ENCODE measurements around the gene GRAMD2A.

DNA sequence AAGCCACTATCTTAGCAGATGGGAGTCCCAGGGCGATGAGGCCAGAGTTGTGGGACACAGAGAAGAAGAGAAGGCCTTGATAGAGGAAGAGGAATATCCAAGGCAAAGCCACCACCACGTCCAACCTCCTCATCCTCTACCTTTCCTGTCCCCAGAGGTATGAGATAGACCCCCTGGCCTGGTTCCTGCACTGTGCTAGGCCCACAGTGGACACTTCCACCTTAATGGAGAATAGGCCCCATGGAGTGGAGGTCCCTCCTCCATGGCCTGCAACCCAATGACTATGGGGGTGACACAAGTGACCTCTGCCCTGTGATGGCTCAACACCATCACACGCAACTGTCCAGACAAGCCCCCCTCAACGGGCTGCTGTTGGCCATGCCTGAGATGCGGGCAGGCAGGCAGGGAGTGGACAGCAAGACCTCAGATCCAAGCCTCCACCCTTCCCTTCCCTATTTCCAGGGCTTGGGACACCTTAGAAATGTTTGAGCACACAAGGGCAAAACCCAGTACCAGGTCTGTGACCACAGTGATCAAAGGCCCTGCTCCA, 36.8 kb downstream of the GRAMD2A start:
- TF ChIP-seq TAF1 (IDR thresholded peaks at IDR 0.05; ENCODE audit: borderline replicate concordance, insufficient read depth, low read length) (no peak), POLR2AphosphoS5 (IDR thresholded peaks at IDR 0.05; ENCODE audit: low read depth, low read length) (no peak), SIN3A (IDR thresholded peaks at IDR 0.05; ENCODE audit: borderline replicate concordance, insufficient read depth, low read length) (no peak), FOXP2 (optimal IDR thresholded peaks at IDR 0.05; ENCODE audit: borderline replicate concordance, extremely low read depth, extremely low read length, insufficient read depth) (no peak)
- TF ChIP-seq, protein P1, sequence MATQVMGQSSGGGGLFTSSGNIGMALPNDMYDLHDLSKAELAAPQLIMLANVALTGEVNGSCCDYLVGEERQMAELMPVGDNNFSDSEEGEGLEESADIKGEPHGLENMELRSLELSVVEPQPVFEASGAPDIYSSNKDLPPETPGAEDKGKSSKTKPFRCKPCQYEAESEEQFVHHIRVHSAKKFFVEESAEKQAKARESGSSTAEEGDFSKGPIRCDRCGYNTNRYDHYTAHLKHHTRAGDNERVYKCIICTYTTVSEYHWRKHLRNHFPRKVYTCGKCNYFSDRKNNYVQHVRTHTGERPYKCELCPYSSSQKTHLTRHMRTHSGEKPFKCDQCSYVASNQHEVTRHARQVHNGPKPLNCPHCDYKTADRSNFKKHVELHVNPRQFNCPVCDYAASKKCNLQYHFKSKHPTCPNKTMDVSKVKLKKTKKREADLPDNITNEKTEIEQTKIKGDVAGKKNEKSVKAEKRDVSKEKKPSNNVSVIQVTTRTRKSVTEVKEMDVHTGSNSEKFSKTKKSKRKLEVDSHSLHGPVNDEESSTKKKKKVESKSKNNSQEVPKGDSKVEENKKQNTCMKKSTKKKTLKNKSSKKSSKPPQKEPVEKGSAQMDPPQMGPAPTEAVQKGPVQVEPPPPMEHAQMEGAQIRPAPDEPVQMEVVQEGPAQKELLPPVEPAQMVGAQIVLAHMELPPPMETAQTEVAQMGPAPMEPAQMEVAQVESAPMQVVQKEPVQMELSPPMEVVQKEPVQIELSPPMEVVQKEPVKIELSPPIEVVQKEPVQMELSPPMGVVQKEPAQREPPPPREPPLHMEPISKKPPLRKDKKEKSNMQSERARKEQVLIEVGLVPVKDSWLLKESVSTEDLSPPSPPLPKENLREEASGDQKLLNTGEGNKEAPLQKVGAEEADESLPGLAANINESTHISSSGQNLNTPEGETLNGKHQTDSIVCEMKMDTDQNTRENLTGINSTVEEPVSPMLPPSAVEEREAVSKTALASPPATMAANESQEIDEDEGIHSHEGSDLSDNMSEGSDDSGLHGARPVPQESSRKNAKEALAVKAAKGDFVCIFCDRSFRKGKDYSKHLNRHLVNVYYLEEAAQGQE (IDR thresholded peaks at IDR 0.05; ENCODE audit: insufficient read depth in 1 of 2, low read depth in 2 of 2, low read length in 2 of 2), result no peak
